Fibroblast of villous mesenchyme (primary cell): ENCODE results near the gene SLC7A5. TPM values are rescaled to one million over a fixed set of nuclear protein-coding genes. Genes with fewer than 3 reads are reported as not detected.
A peak's percentile ranks its signal among the peaks of the same experiment; 100 is the strongest.

Experiments
- DNase-seq: peaks from one replicate; pipeline ENCODE4 v3.0.0-alpha.2; 2010; ENCODE audit warnings: low read depth
- H3K4me3 ChIP-seq: 2 replicates; pipeline ENCODE4 v1.5.1; 2011; ENCODE audit warnings: low read depth, mild to moderate bottlenecking, low read length
- small RNA-seq: library from RNA; depleted of rRNA; stranded (forward); fragments of <200 nt; gene quantifications from one replicate; pipeline ENCODE3, GENCODE V24; 2012
- total RNA-seq: library from RNA; depleted of rRNA; stranded (reverse); fragments of >200 nt; gene quantifications from 2 replicates; pipeline ENCODE4 v1.2.3, GENCODE V29; 2012
- TF ChIP-seq, protein P1 (sequence below): IDR thresholded peaks from 2 replicates; pipeline ENCODE4 v1.5.1; 2012; ENCODE audit warnings: low read depth, mild to moderate bottlenecking, low read length; ENCODE audit not compliant: insufficient read depth

Gene SLC7A5
- total RNA-seq, 1 donor: 27.6 TPM

DNA sequence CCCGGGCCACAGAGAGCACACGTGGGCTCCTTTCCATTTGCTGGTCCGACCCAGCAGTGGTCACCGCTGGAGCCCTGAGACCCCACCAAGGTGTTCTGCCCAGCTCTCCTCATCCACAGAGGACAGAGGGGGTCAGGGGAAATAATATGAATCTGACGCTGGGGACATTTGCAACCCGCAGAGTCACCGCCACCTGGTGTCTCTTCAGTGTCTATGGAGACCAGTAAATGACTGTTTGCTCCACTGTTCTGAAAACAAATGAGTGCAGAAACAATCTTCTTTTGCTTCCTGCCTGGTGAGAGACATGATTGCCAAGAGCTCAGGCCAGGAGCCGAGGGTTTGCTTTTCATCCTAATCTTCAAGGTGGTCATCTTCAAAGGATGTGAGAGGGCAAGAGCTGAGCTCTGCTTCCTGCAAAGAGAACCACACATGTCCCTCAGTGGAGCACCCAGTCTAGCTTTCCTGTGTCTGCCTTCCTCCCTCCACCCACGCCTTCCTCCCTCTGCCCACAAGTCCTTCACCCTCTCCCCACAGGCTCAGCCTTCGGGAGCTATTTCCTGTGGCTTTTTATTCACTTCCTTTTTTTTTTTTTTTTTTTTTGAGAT is 88.8 kb downstream of the SLC7A5 start:
- TF ChIP-seq, protein P1, sequence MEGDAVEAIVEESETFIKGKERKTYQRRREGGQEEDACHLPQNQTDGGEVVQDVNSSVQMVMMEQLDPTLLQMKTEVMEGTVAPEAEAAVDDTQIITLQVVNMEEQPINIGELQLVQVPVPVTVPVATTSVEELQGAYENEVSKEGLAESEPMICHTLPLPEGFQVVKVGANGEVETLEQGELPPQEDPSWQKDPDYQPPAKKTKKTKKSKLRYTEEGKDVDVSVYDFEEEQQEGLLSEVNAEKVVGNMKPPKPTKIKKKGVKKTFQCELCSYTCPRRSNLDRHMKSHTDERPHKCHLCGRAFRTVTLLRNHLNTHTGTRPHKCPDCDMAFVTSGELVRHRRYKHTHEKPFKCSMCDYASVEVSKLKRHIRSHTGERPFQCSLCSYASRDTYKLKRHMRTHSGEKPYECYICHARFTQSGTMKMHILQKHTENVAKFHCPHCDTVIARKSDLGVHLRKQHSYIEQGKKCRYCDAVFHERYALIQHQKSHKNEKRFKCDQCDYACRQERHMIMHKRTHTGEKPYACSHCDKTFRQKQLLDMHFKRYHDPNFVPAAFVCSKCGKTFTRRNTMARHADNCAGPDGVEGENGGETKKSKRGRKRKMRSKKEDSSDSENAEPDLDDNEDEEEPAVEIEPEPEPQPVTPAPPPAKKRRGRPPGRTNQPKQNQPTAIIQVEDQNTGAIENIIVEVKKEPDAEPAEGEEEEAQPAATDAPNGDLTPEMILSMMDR: no peak
- DNase-seq: peak; percentile 27
- no peak overlapping the region for H3K4me3 ChIP-seq

Small RNA genes lying within 50 kb of the gene (small RNA-seq; reads per million reads assigned to genes)
- not detected for gene MIR6775

Other genes starting within 250 kb of the SLC7A5 start
- gene KLHDC4, start 103.5 kb downstream of the SLC7A5 start, total RNA-seq: 14.7 and 26.1 TPM in 2 replicates
- gene CA5A, start 67.0 kb upstream of the SLC7A5 start, total RNA-seq: not detected in 2 replicates
- 18.7 and 25.9 TPM in 2 replicates for gene BANP, start 81.9 kb upstream of the SLC7A5 start, total RNA-seq